Cardiac muscle cell (in vitro differentiated cells and primary cell): ENCODE measurements around the gene NT5C2. TPM values are rescaled to one million over a fixed set of nuclear protein-coding genes. Genes with fewer than 3 reads are reported as not detected.

ENCODE experiments used
- DNase-seq, 2 donors: peaks; one replicate each; pipeline versions ENCODE4 v3.0.0 to v3.0.0-alpha.2; 2010 to 2017; ENCODE audit warnings: low read depth in 1 of 2, low spot score in 1 of 2
- H3K27ac ChIP-seq: fragments of 200-600 bp; sonication (generic); 2 replicates; pipeline ENCODE4 v1.5.1; 2016
- H3K27me3 ChIP-seq: fragments of 200-600 bp; sonication (generic); 2 replicates; pipeline ENCODE4 v1.6.0; 2016; ENCODE audit warnings: control low read depth
- H3K36me3 ChIP-seq: fragments of 200-600 bp; sonication (generic); 2 replicates; pipeline ENCODE4 v1.5.1; 2016; ENCODE audit warnings: control low read depth
- H3K4me1 ChIP-seq: fragments of 200-600 bp; sonication (generic); 2 replicates; pipeline ENCODE4 v1.8.1; 2017; ENCODE audit warnings: low read depth, mild to moderate bottlenecking, mixed run types
- H3K4me3 ChIP-seq: fragments of 200-600 bp; sonication (generic); 2 replicates; pipeline ENCODE4 v1.5.1; 2016; ENCODE audit warnings: mild to moderate bottlenecking
- H3K9me3 ChIP-seq: fragments of 200-600 bp; sonication (generic); 2 replicates; pipeline ENCODE4 v1.5.1; 2017; ENCODE audit warnings: low read depth, mild to moderate bottlenecking, control low read depth
- polyA plus RNA-seq: library from polyadenylated mRNA; unstranded; fragments of >200 nt; fragmentation: Nextera tagmentation; extraction: Ambion mirVana; gene quantifications from 2 replicates; pipeline ENCODE4 v1.2.1, GENCODE V29; 2016
- total RNA-seq: library from RNA; depleted of rRNA; stranded (reverse); fragments of >200 nt; gene quantifications from 2 replicates; pipeline ENCODE4 v1.2.3, GENCODE V29; 2016
- TF ChIP-seq, protein P1 (sequence below): IDR thresholded peaks from 2 replicates; pipeline ENCODE4 v1.5.1; 2012; ENCODE audit warnings: low read depth, mild to moderate bottlenecking, low read length

The NT5C2 gene
- total and polyA plus RNA-seq, 2 experiments from 2014 or later = 51.1 to 84.0 TPM

DNA sequence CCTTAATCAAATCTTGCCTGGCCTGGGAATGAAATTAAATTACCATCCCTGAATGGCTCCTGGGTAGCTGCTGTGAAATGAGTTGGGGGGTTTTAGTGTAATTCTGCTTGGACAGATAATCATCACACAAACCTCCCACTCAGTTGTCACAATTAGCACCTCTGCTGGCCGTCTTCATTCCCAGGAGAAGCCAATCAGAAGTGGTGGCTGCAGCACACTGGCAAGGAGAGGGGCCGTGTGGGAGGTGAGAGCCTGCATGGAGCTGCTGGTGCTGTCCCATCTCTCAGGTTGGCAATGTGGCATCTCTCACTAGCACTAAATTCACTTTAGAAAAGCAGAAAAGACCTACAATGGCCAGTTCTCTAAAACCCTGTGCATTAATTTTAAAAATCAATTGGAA, 92.5 kb downstream of the NT5C2 start:
- Histone ChIP-seq H3K27me3 (no peaks in the 10 kb centered on the region), H3K4me3 (no peak overlapping the region), H3K9me3 (no peaks in the 10 kb centered on the region), H3K27ac (no peak overlapping the region), H3K36me3 (peaks cover 67% of the 10 kb centered on the region), H3K4me1 (no peaks in the 10 kb centered on the region)
- TF ChIP-seq, protein P1, sequence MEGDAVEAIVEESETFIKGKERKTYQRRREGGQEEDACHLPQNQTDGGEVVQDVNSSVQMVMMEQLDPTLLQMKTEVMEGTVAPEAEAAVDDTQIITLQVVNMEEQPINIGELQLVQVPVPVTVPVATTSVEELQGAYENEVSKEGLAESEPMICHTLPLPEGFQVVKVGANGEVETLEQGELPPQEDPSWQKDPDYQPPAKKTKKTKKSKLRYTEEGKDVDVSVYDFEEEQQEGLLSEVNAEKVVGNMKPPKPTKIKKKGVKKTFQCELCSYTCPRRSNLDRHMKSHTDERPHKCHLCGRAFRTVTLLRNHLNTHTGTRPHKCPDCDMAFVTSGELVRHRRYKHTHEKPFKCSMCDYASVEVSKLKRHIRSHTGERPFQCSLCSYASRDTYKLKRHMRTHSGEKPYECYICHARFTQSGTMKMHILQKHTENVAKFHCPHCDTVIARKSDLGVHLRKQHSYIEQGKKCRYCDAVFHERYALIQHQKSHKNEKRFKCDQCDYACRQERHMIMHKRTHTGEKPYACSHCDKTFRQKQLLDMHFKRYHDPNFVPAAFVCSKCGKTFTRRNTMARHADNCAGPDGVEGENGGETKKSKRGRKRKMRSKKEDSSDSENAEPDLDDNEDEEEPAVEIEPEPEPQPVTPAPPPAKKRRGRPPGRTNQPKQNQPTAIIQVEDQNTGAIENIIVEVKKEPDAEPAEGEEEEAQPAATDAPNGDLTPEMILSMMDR = no peak
- no peak for DNase-seq

- peaks cover 73% of the 10 kb centered on the region for H3K36me3 ChIP-seq
- H3K27me3 ChIP-seq = no peaks in the 10 kb centered on the region
- no peak overlapping the region for H3K27ac ChIP-seq
- DNase-seq = no peak
- no peaks in the 10 kb centered on the region for H3K4me1 ChIP-seq
- H3K9me3 ChIP-seq = no peaks in the 10 kb centered on the region
- TF ChIP-seq, protein P1 = no peak
- H3K4me3 ChIP-seq = no peak overlapping the region
Measured at GRCh38 chr10:103098240-103098639, 94.8 kb downstream of the NT5C2 start.

DNA sequence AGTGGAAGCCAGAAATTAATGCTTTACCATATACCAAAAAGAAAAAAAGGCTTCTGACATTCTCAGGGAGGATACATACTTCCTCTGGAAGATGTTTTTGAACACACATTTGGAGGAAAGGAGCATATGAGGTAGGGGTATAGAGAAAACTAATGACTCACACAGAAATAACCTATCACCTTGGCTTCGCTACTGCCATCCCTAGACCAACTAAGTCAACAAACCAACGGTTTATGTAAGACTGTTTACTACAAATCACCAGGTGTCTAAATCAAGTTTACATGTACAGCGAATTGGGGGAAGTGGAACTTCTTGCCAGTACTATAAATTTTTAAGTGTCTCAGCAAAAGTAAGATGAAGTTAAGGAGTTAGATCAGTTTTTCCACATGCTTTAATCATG, 96.9 kb downstream of the NT5C2 start:
- H3K27ac ChIP-seq = no peak overlapping the region
- H3K36me3 ChIP-seq = peaks cover 85% of the 10 kb centered on the region
- no peaks in the 10 kb centered on the region for H3K4me1 ChIP-seq
- no peaks in the 10 kb centered on the region for H3K9me3 ChIP-seq
- no peak overlapping the region for H3K4me3 ChIP-seq
- TF ChIP-seq, protein P1 = no peak
- H3K27me3 ChIP-seq = no peaks in the 10 kb centered on the region
- DNase-seq = no peak

- H3K36me3 ChIP-seq = peaks cover 86% of the 10 kb centered on the region
Measured at GRCh38 chr10:103095005-103095404, 98.1 kb downstream of the NT5C2 start.

GRCh38 chr10:103090911-103091310, 102.2 kb downstream of the NT5C2 start:
- no peak for DNase-seq
- Histone ChIP-seq H3K36me3 (peaks cover 80% of the 10 kb centered on the region), H3K4me3 (no peak overlapping the region), H3K9me3 (no peaks in the 10 kb centered on the region), H3K27me3 (no peaks in the 10 kb centered on the region), H3K27ac (no peak overlapping the region), H3K4me1 (no peaks in the 10 kb centered on the region)
- TF ChIP-seq, protein P1 = no peak

More at GRCh38 chr10:103095005-103095404, 98.1 kb downstream of the NT5C2 start:
- Histone ChIP-seq H3K27me3 (no peaks in the 10 kb centered on the region), H3K27ac (no peak overlapping the region), H3K9me3 (no peaks in the 10 kb centered on the region), H3K4me3 (no peak overlapping the region), H3K4me1 (no peaks in the 10 kb centered on the region)
- no peak for DNase-seq
- TF ChIP-seq, protein P1 = no peak

GRCh38 chr10:103089493-103089892, 103.6 kb downstream of the NT5C2 start:
- H3K9me3 ChIP-seq = no peaks in the 10 kb centered on the region
- no peaks in the 10 kb centered on the region for H3K4me1 ChIP-seq
- TF ChIP-seq, protein P1 = no peak
- no peaks in the 10 kb centered on the region for H3K27me3 ChIP-seq
- peaks cover 72% of the 10 kb centered on the region for H3K36me3 ChIP-seq
- DNase-seq = no peak
- H3K4me3 ChIP-seq = no peak overlapping the region
- H3K27ac ChIP-seq = no peak overlapping the region
